Neural cell (in vitro differentiated cells): ENCODE results near the gene ZNF14. TPM values are rescaled to one million over a fixed set of nuclear protein-coding genes. Genes with fewer than 3 reads are reported as not detected.

Experiments
- H2AFZ ChIP-seq: fragments of 200-600, 300-800 bp; sonication (generic), shearing (Covaris generic); 2 replicates; pipeline ENCODE4 v1.6.0; 2014; ENCODE audit warnings: low read depth, mild to moderate bottlenecking, antibody characterized with exemption, low read length, moderate library complexity
- H3F3A ChIP-seq: fragments of 200-600 bp; shearing (Covaris generic); 2 replicates; pipeline ENCODE4 v1.6.1; 2016; ENCODE audit warnings: mild to moderate bottlenecking, moderate library complexity, mixed read lengths, antibody characterized with exemption, low read length; ENCODE audit not compliant: insufficient read depth, poor library complexity, severe bottlenecking
- H3K27ac ChIP-seq: fragments of 200-600, 300-800 bp; sonication (generic), shearing (Covaris generic); 2 replicates; pipeline ENCODE4 v1.5.1; 2014; ENCODE audit warnings: mild to moderate bottlenecking, low read length, moderate library complexity
- H3K27me3 ChIP-seq: fragments of 300-800, 200-600 bp; sonication (generic), shearing (Covaris generic); 2 replicates; pipeline ENCODE4 v1.6.0; 2014; ENCODE audit warnings: mild to moderate bottlenecking, low read depth, low read length, moderate library complexity; ENCODE audit not compliant: insufficient read depth
- H3K36me3 ChIP-seq: fragments of 300-800, 200-600 bp; sonication (generic), shearing (Covaris generic); 2 replicates; pipeline ENCODE4 v1.5.1; 2014; ENCODE audit warnings: mild to moderate bottlenecking, antibody characterized with exemption, low read length, moderate library complexity; ENCODE audit not compliant: insufficient read depth
- H3K4me2 ChIP-seq: fragments of 300-800, 200-600 bp; sonication (generic), shearing (Covaris generic); 2 replicates; pipeline ENCODE4 v1.6.0; 2014; ENCODE audit warnings: mild to moderate bottlenecking, low read length
- H3K4me3 ChIP-seq: fragments of 300-800, 200-600 bp; sonication (generic), shearing (Covaris generic); 2 replicates; pipeline ENCODE4 v1.5.1; 2014; ENCODE audit warnings: mild to moderate bottlenecking, low read length, moderate library complexity
- H3K79me2 ChIP-seq: fragments of 200-600 bp; shearing (Covaris generic); replicated peaks from 2 replicates; pipeline ENCODE4 v1.6.0; 2014; ENCODE audit warnings: mild to moderate bottlenecking, low read length, moderate library complexity; ENCODE audit not compliant: insufficient read depth
- H3K9ac ChIP-seq: fragments of 300-800, 200-600 bp; sonication (generic), shearing (Covaris generic); 2 replicates; pipeline ENCODE4 v1.6.1; 2016; ENCODE audit warnings: mild to moderate bottlenecking, low read length, mixed read lengths
- H3K9me2 ChIP-seq: fragments of 200-600 bp; shearing (Covaris generic); 2 replicates; pipeline ENCODE4 v1.6.1; 2016; ENCODE audit warnings: mild to moderate bottlenecking, low read length, mixed read lengths; ENCODE audit not compliant: insufficient read depth
- H3K9me3 ChIP-seq: fragments of 200-600, 300-800 bp; sonication (generic), shearing (Covaris generic); 2 replicates; pipeline ENCODE4 v1.6.1; 2016; ENCODE audit warnings: mild to moderate bottlenecking, mixed run types, low read length, moderate library complexity, mixed read lengths
- H4K20me1 ChIP-seq: fragments of 200-600 bp; shearing (Covaris generic); 2 replicates; pipeline ENCODE4 v1.6.1; 2016; ENCODE audit warnings: mild to moderate bottlenecking, mixed run types; ENCODE audit not compliant: insufficient read depth
- EP300 ChIP-seq: fragments of 450-650 bp; conservative IDR thresholded peaks from 2 replicates; pipeline ENCODE4 v1.6.1; 2014; ENCODE audit warnings: antibody characterized with exemption, mild to moderate bottlenecking, moderate library complexity; ENCODE audit not compliant: poor library complexity, severe bottlenecking
- EZH2 ChIP-seq: fragments of 200-600, 300-800 bp; shearing (Covaris generic), sonication (generic); IDR thresholded peaks from 2 replicates; pipeline ENCODE4 v1.6.1; 2014; ENCODE audit warnings: antibody characterized with exemption, low read length, borderline replicate concordance, mild to moderate bottlenecking; ENCODE audit not compliant: insufficient read depth, poor library complexity, severe bottlenecking
- MXI1 ChIP-seq: fragments of 450-650 bp; conservative IDR thresholded peaks from 2 replicates; pipeline ENCODE4 v1.6.1; 2014; ENCODE audit warnings: antibody characterized with exemption, mild to moderate bottlenecking; ENCODE audit not compliant: poor library complexity, severe bottlenecking
- POLR2AphosphoS5 ChIP-seq: IDR thresholded peaks from 2 replicates; pipeline ENCODE4 v1.6.1; 2012
- RAD21 ChIP-seq: fragments of 450-650 bp; conservative IDR thresholded peaks from 2 replicates; pipeline ENCODE4 v1.6.1; 2014; ENCODE audit warnings: antibody characterized with exemption, mild to moderate bottlenecking, moderate library complexity
- REST ChIP-seq: IDR thresholded peaks from 2 replicates; pipeline ENCODE4 v1.6.1; 2012; ENCODE audit warnings: borderline replicate concordance
- SMC3 ChIP-seq: fragments of 450-650 bp; conservative IDR thresholded peaks from 2 replicates; pipeline ENCODE4 v1.6.1; 2014; ENCODE audit warnings: antibody characterized with exemption, mild to moderate bottlenecking, moderate library complexity; ENCODE audit not compliant: poor library complexity
- TAF1 ChIP-seq: IDR thresholded peaks from 2 replicates; pipeline ENCODE4 v1.6.1; 2012; ENCODE audit warnings: low read depth
- polyA plus RNA-seq: library from polyadenylated mRNA; depleted of rRNA; stranded (reverse); fragments of >200 nt; gene quantifications from 2 replicates; pipeline ENCODE4 v1.2.3, GENCODE V29; 2014
- TF ChIP-seq, protein P1 (sequence below): fragments of 450-650 bp; IDR thresholded peaks from 2 replicates; pipeline ENCODE4 v1.5.1; 2014; ENCODE audit warnings: antibody characterized with exemption, mild to moderate bottlenecking, moderate library complexity; ENCODE audit not compliant: poor library complexity, severe bottlenecking

The ZNF14 gene
- polyA plus RNA-seq, 1 donor from 2014 or later, result 8.2 TPM

DNA sequence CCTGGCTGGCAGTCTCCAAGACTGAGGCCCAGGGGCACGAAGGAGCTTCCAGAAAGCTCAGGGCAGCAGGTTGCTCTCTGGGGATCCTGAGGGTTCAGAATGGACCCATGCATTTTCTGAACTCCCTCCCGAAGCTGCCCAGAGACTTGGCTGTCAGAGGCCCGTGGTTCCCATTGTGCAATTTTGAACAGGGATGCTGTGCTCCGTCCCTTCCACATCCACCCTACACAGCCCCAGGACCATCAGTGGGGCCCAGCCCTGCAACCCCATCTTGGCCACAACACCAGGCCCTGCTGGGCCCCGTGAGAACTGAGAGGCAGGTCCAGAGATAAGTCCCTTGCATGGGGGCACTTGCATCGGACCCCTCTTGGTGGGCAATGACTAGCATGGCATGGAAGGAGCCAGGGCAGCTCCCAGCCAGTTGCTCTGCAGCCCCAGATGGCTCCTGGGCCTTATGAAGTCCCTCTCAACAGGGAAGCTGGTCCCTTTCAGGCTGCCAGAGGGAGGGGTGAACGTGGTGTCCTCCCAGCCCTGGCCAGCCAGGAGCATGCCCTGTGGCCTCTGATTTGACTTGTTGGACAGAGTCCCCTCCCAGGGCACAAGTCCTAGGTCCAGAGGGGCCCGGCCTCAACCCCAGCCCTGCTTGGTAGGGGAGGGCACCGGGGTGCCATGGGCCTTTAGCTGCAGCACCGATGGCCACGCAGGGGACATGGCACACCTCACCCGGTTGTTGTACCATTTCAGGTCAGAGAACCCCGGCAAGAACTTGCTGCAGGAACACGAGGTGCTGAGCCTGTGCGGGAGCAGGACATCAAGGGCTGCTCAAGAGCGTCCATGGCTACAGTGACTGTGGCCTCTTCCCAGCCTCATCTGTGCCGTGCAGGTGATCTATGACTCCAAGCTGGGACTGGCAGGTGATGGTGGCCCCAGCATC, 17.3 kb upstream of the ZNF14 start:
- no peaks in the 10 kb centered on the region for H3K36me3 ChIP-seq
- H3K9ac ChIP-seq, result no peak overlapping the region
- H3K9me3 ChIP-seq, result no peaks in the 10 kb centered on the region
- H4K20me1 ChIP-seq, result no peaks in the 10 kb centered on the region
- no peaks in the 10 kb centered on the region for H3K9me2 ChIP-seq
- TF ChIP-seq POLR2AphosphoS5 (no peak), TAF1 (no peak), MXI1 (no peak), SMC3 (no peak), EP300 (no peak), EZH2 (no peak), REST (no peak), RAD21 (no peak)
- TF ChIP-seq, protein P1, sequence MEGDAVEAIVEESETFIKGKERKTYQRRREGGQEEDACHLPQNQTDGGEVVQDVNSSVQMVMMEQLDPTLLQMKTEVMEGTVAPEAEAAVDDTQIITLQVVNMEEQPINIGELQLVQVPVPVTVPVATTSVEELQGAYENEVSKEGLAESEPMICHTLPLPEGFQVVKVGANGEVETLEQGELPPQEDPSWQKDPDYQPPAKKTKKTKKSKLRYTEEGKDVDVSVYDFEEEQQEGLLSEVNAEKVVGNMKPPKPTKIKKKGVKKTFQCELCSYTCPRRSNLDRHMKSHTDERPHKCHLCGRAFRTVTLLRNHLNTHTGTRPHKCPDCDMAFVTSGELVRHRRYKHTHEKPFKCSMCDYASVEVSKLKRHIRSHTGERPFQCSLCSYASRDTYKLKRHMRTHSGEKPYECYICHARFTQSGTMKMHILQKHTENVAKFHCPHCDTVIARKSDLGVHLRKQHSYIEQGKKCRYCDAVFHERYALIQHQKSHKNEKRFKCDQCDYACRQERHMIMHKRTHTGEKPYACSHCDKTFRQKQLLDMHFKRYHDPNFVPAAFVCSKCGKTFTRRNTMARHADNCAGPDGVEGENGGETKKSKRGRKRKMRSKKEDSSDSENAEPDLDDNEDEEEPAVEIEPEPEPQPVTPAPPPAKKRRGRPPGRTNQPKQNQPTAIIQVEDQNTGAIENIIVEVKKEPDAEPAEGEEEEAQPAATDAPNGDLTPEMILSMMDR, result no peak
- no peaks in the 10 kb centered on the region for H3F3A ChIP-seq
- no peaks in the 10 kb centered on the region for H3K79me2 ChIP-seq
- H3K27ac ChIP-seq, result no peak overlapping the region
- H2AFZ ChIP-seq, result no peak overlapping the region
- H3K27me3 ChIP-seq, result no peaks in the 10 kb centered on the region
- no peak overlapping the region for H3K4me2 ChIP-seq
- H3K4me3 ChIP-seq, result no peak overlapping the region

- Histone ChIP-seq H4K20me1 (no peaks in the 10 kb centered on the region), H3K4me3 (no peak overlapping the region), H3K27ac (no peak overlapping the region), H3K36me3 (no peaks in the 10 kb centered on the region), H3K27me3 (no peaks in the 10 kb centered on the region), H3K79me2 (no peaks in the 10 kb centered on the region), H3K9me3 (no peaks in the 10 kb centered on the region), H3K9me2 (no peaks in the 10 kb centered on the region), H3K9ac (no peak overlapping the region), H3F3A (no peaks in the 10 kb centered on the region), H2AFZ (no peak overlapping the region), H3K4me2 (no peak overlapping the region)
- TF ChIP-seq MXI1, result no peak
- TF ChIP-seq, protein P1, result no peak
- no peak for TF ChIP-seq SMC3
- TF ChIP-seq EZH2, result no peak
- no peak for TF ChIP-seq REST
- TF ChIP-seq TAF1, result no peak
- TF ChIP-seq POLR2AphosphoS5, result no peak
- TF ChIP-seq RAD21, result no peak
- no peak for TF ChIP-seq EP300
These were observed 16.4 kb upstream of the ZNF14 start for GRCh38 chr19:19749117-19749907.
